AG09319 (cell line): ENCODE results near the gene SORCS3.

Experiments
- DNase-seq: peaks from one replicate; pipeline ENCODE4 v3.0.0-alpha.2; 2010; ENCODE audit warnings: low read depth; ENCODE audit errors: extremely low read depth
- TF ChIP-seq, protein P1 (sequence below): IDR thresholded peaks from 2 replicates; pipeline ENCODE4 v1.5.1; 2011; ENCODE audit warnings: low read depth, mild to moderate bottlenecking, inconsistent platforms, low read length, moderate library complexity

SORCS3 gene

GRCh38 chr10:105024184-105024583 is 383.1 kb downstream of the SORCS3 start:
- TF ChIP-seq, protein P1, sequence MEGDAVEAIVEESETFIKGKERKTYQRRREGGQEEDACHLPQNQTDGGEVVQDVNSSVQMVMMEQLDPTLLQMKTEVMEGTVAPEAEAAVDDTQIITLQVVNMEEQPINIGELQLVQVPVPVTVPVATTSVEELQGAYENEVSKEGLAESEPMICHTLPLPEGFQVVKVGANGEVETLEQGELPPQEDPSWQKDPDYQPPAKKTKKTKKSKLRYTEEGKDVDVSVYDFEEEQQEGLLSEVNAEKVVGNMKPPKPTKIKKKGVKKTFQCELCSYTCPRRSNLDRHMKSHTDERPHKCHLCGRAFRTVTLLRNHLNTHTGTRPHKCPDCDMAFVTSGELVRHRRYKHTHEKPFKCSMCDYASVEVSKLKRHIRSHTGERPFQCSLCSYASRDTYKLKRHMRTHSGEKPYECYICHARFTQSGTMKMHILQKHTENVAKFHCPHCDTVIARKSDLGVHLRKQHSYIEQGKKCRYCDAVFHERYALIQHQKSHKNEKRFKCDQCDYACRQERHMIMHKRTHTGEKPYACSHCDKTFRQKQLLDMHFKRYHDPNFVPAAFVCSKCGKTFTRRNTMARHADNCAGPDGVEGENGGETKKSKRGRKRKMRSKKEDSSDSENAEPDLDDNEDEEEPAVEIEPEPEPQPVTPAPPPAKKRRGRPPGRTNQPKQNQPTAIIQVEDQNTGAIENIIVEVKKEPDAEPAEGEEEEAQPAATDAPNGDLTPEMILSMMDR, result no peak
- no peak for DNase-seq

DNA sequence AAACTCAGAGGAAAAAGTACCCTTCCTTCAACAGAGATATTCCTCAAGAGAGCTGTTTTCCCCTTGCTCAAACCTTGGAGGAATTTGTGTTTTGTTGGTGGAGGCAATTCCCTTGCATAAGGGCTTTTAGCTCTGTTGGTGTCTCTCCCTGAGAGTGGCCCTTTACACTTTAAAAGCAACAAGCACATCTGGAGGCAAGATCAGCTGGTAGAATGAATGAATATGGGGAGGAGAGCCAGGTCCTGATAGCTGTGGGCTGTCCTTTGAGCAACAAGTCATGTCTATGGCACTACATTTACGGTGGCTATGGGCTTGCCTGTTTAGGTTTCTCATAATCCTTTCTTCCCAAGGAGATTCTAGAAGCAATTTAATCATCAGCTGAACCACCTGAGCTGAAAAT is 384.0 kb downstream of the SORCS3 start:
- no peak for DNase-seq
- TF ChIP-seq, protein P1, result no peak

DNA sequence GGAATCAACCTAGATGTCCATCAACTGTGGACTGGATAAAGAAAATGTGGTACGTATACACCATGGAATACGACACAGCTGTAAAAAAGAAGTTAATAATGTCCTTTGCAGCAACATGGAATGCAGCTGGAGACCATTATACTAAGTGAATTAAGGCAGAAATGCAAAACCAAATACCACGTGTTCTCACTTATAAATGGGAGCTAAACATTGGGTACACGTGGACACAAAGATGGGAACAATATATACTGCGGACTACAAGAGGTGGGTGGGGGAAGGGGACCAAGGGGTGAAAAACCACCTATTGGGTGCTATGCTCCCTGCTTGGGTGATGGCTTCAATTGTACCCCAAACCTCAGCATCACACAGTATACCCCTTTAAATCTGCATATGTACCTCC is 385.5 kb downstream of the SORCS3 start:
- DNase-seq, result no peak
- TF ChIP-seq, protein P1, result no peak

DNA sequence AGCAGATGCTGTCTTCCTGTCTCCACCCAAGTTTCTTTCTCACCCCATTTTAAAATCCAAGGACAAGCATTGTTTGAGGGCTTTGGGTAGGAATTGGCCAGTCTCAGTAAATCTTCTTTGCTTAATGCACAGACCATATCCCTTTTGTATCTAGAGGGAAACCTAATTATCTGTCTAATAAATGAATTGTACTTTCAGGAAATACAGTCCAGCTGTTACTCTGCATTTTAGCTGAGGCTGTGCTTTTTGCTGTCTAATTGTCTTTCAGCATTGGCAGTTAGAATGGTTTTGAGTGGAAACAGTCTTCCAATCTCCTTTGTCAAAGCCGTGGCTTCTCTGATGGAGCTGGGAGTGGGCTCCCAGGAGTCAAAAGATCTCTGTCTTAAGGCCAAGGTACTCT is 388.2 kb downstream of the SORCS3 start:
- TF ChIP-seq, protein P1, result no peak

DNA sequence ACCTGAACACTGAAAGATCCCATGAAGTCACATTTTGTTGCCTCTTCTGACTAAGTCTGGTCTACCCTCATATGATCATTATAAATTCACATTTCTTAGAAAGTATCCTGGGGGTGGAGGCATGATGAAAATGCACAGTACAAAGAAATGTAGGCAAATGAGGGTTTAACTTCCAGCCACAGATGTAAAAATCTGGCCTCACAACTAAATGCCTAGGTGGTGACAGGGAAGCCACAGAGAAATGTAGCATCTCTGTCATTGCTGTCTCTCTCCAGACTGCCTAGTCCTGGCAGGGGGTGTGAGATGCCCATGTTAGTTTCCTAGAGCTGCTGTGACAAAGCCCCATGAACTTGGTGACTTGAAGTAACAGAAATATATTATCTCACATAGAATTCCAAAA is 395.9 kb downstream of the SORCS3 start:
- DNase-seq, result no peak
- TF ChIP-seq, protein P1, result no peak

More for the DNA sequence above, 388.2 kb downstream of the SORCS3 start:
- no peak for DNase-seq

DNA sequence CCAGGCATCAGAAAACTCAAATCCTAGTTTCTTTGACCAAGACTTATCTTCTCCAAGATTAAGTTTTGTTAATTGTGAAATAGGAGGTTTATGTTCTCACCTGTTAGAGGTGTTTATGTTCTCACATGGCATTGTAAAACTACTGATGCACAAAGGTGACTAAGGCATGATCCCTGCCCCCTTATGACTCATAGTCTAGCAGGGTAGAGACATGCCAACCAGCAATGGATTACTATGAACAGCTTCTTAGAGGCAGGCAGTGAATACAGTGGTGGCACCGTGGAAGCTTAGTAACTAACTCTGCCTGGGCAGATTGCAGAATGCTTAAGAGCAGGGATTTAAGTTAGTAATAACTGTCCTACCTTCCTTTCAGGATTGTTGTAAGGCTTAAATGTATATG is 400.9 kb downstream of the SORCS3 start:
- TF ChIP-seq, protein P1, result no peak
- DNase-seq, result no peak

DNA sequence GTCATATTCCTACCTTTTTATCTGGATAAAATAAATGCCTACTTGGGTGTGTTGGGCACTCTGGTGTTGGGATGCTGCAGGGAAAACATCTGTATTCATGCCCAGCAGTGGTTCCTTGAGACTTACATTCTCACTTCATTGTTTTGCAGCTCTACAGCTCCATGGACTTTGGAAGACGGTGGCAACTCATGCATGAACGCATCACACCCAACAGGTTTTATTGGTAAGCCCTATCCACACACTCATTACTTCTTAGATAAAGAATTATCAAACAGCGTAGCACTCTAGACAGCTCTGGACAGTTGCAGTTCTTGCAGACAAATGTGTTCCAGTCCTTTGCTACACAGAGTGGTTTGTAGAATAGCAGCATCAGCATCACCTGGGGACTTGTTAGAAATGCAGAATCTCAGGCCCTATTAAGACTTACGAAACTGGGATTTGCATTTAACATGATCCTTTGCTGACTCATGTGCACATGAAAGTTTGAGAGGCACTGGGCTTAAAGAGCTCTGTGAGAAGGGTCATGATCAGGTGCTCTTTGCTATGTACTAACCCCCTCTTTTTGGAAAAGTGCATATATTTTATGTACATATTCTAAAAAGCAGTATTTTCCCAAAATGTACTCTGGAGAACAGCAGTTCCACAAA is 401.9 kb downstream of the SORCS3 start:
- TF ChIP-seq, protein P1, result no peak
- no peak for DNase-seq
